OCI-LY7 (cell line): ENCODE measurements around the gene ATP6V0B. TPM values are rescaled to one million over a fixed set of nuclear protein-coding genes. Genes with fewer than 3 reads are reported as not detected.

ENCODE experiments used
- BruUV-seq: library from RNA; stranded (reverse); fragments of 400-500 nt; replicated peaks from 2 replicates; lab custom pipeline; 2021; lab: Mats Ljungman, UMichigan
- CTCF ChIA-PET: fragments of 300-600 bp; sonication (Branson Sonifier 250); formaldehyde crosslinking; loops from one replicate; lab custom pipeline; 2022; ENCODE audit warnings: antibody characterized with exemption; ENCODE audit not compliant: unreplicated experiment; lab: Charles Lee
- POLR2A ChIA-PET: fragments of 300-600 bp; sonication (Branson Sonifier 250); formaldehyde crosslinking; loops from one replicate; lab custom pipeline; 2022; ENCODE audit warnings: antibody characterized with exemption; lab: Charles Lee
- DNase-seq: peaks from one replicate; pipeline ENCODE4 v3.0.0-alpha.2; 2015; ENCODE audit warnings: low spot score
- H2AFZ ChIP-seq: fragments of 200-600 bp; sonication (generic), shearing (Covaris generic); 2 replicates; pipeline ENCODE4 v1.6.1; 2014; ENCODE audit warnings: mild to moderate bottlenecking, antibody characterized with exemption, low read length, moderate library complexity
- H3K27ac ChIP-seq: fragments of 200-600 bp; sonication (generic); 2 replicates; pipeline ENCODE4 v1.5.1; 2014; ENCODE audit warnings: mixed run types, low read depth, mild to moderate bottlenecking, moderate library complexity, low read length, inconsistent platforms; ENCODE audit not compliant: poor library complexity, severe bottlenecking
- H3K36me3 ChIP-seq: fragments of 200-600 bp; sonication (generic); 2 replicates; pipeline ENCODE4 v1.6.1; 2014; ENCODE audit warnings: mild to moderate bottlenecking, antibody characterized with exemption, low read length, moderate library complexity, mixed read lengths; ENCODE audit not compliant: insufficient read depth
- H3K4me1 ChIP-seq: fragments of 200-600 bp; sonication (generic); 2 replicates; pipeline ENCODE4 v1.5.1; 2014; ENCODE audit warnings: mild to moderate bottlenecking, low read length; ENCODE audit not compliant: insufficient read depth, poor library complexity, severe bottlenecking
- H3K4me2 ChIP-seq: fragments of 200-600 bp; sonication (generic); 2 replicates; pipeline ENCODE4 v1.6.1; 2014; ENCODE audit warnings: mild to moderate bottlenecking, low read length
- H3K4me3 ChIP-seq: fragments of 200-600 bp; sonication (generic); 2 replicates; pipeline ENCODE4 v1.5.1; 2014; ENCODE audit warnings: mild to moderate bottlenecking, low read depth, low read length; ENCODE audit not compliant: poor library complexity, severe bottlenecking
- H3K79me2 ChIP-seq: fragments of 200-600 bp; sonication (generic); 2 replicates; pipeline ENCODE4 v1.6.1; 2016; ENCODE audit warnings: low read depth, mild to moderate bottlenecking, low read length, moderate library complexity, mixed read lengths; ENCODE audit not compliant: insufficient read depth
- H3K9me2 ChIP-seq: fragments of 200-600 bp; sonication (generic); 2 replicates; pipeline ENCODE4 v1.6.1; 2016; ENCODE audit warnings: mild to moderate bottlenecking, low read length, mixed read lengths; ENCODE audit not compliant: insufficient read depth
- H3K9me3 ChIP-seq: fragments of 200-600 bp; sonication (generic); 2 replicates; pipeline ENCODE4 v1.6.1; 2014; ENCODE audit warnings: mild to moderate bottlenecking, mixed run types, low read length, mixed read lengths
- H4K20me1 ChIP-seq: fragments of 200-600 bp; sonication (generic); 2 replicates; pipeline ENCODE4 v1.6.1; 2014; ENCODE audit warnings: mild to moderate bottlenecking, antibody characterized with exemption, low read length, moderate library complexity, mixed read lengths; ENCODE audit not compliant: insufficient read depth
- EZH2phosphoT487 ChIP-seq: fragments of 200-600 bp; sonication (generic); IDR thresholded peaks from 2 replicates; pipeline ENCODE4 v1.6.1; 2018; ENCODE audit warnings: low read depth, borderline replicate concordance, mild to moderate bottlenecking, mixed run types, antibody characterized with exemption, low read length, moderate library complexity, mixed read lengths
- intact Hi-C: fragments of 100-400 bp; cut with micrococcal nuclease; formaldehyde crosslinking; loops from one replicate; pipeline ENCODE4 v1.10.0; 2022; ENCODE audit not compliant: unreplicated experiment
- total RNA-seq, 2 experiments: library from RNA; depleted of rRNA in 1 of 2; stranded (reverse); fragments of >200 nt in 1 of 2; shearing (Covaris generic) in 1 of 2; gene quantifications; 2 replicates each; pipeline ENCODE4 v1.2.3, GENCODE V29; 2014 to 2022
- TF ChIP-seq, protein P1 (sequence below): fragments of 200-600 bp; sonication (generic); conservative IDR thresholded peaks from 2 replicates; pipeline ENCODE4 v1.5.1; 2014; ENCODE audit warnings: mild to moderate bottlenecking, antibody characterized with exemption, low read length, moderate library complexity, mixed read lengths

Gene ATP6V0B
- total RNA-seq, 2 experiments from 2014 or later, result 68.4 to 97.1 TPM

DNA sequence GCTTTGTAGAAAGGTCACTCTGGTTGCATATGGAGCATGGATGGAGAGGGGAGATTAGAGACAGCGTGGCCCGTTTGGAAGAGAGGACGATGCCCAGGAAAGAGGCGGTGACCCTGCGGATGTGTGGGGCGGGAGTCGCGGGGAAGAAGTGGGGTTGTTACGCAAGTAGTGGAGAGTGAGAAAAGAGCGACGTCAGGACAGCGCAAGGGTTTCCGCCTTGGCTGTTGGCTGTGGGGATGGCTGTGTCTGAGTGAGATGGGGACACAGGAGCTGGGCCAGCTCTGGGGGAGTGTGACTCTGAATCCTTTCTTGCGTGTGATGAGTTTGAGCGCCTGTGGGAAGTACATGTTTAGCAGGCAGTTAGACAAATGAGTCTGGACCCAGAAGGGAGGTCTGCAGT is 8.0 kb downstream of the ATP6V0B start:
- intact Hi-C loops, result no loop called here
- peaks cover 10% of the 10 kb centered on the region for H3K36me3 ChIP-seq
- no peaks in the 10 kb centered on the region for H3K9me3 ChIP-seq
- CTCF ChIA-PET, result no interaction called here
- BruUV-seq, result no TSS peak
- TF ChIP-seq, protein P1, sequence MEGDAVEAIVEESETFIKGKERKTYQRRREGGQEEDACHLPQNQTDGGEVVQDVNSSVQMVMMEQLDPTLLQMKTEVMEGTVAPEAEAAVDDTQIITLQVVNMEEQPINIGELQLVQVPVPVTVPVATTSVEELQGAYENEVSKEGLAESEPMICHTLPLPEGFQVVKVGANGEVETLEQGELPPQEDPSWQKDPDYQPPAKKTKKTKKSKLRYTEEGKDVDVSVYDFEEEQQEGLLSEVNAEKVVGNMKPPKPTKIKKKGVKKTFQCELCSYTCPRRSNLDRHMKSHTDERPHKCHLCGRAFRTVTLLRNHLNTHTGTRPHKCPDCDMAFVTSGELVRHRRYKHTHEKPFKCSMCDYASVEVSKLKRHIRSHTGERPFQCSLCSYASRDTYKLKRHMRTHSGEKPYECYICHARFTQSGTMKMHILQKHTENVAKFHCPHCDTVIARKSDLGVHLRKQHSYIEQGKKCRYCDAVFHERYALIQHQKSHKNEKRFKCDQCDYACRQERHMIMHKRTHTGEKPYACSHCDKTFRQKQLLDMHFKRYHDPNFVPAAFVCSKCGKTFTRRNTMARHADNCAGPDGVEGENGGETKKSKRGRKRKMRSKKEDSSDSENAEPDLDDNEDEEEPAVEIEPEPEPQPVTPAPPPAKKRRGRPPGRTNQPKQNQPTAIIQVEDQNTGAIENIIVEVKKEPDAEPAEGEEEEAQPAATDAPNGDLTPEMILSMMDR, result no peak
- no peak for TF ChIP-seq EZH2phosphoT487
- DNase-seq, result no peak
- no peaks in the 10 kb centered on the region for H4K20me1 ChIP-seq
- H3K79me2 ChIP-seq, result no peaks in the 10 kb centered on the region
- POLR2A ChIA-PET, result no interaction called here
- no peaks in the 10 kb centered on the region for H3K4me1 ChIP-seq
- no peak overlapping the region for H3K4me3 ChIP-seq
- H2AFZ ChIP-seq, result no peak overlapping the region
- H3K27ac ChIP-seq, result no peak overlapping the region
- H3K4me2 ChIP-seq, result no peak overlapping the region
- no peaks in the 10 kb centered on the region for H3K9me2 ChIP-seq

DNA sequence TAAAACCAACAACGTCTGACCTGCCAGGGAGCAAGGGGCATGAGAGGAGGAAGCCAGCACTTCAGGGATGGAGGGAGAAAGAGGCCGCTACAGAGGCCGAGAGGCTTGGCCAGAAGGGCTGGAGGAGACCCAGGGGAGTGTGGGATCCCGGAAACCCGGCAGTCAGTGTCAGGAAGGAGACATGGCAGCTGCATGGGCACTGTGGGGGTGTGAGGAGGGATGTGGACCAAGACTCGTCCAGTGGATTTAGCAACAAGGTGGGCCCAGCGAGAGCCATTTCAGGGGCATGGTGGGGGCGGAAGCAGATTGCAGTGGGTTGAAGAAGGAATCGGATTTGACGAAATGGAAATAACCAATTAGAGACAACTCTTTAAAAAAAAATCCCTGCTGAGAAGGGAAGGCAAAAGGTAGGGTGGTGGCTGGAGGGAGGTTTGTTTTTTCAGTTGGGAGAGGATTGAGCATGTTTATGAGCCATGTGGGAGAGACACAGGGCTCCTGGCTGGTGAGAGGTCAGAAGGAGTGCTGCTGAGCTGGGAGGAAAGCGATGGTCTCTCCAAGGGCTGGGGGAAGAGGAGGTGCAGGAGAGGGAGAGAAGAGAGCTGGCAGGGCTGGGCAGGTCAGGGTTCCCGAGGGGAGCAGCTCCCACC is 8.6 kb downstream of the ATP6V0B start:
- no peaks in the 10 kb centered on the region for H4K20me1 ChIP-seq
- H3K79me2 ChIP-seq, result no peaks in the 10 kb centered on the region
- H3K9me3 ChIP-seq, result no peaks in the 10 kb centered on the region
- intact Hi-C loops, result no loop called here
- ChIA-PET POLR2A (no interaction called here), CTCF (no interaction called here)
- H3K4me3 ChIP-seq, result no peak overlapping the region
- no peaks in the 10 kb centered on the region for H3K9me2 ChIP-seq
- TF ChIP-seq, protein P1, result no peak
- TF ChIP-seq EZH2phosphoT487, result no peak
- peaks cover 5% of the 10 kb centered on the region for H3K36me3 ChIP-seq
- no peak for DNase-seq
- H3K27ac ChIP-seq, result no peak overlapping the region
- H2AFZ ChIP-seq, result no peak overlapping the region
- H3K4me2 ChIP-seq, result no peak overlapping the region
- H3K4me1 ChIP-seq, result no peaks in the 10 kb centered on the region
- no TSS peak for BruUV-seq

DNA sequence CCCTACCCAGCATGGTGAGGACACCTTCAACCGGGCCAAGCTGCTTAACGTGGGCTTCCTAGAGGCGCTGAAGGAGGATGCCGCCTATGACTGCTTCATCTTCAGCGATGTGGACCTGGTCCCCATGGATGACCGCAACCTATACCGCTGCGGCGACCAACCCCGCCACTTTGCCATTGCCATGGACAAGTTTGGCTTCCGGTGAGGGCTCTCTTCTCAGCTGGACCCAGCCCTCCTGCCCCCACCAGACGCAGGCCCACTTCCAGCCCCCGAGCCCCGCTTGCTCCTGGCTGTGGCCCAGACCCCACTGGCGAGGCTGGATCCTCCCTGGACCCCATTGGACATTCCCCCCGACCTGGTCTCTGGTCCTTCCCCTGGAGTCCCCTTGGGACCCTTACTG is 10.1 kb downstream of the ATP6V0B start:
- ChIA-PET POLR2A (no interaction called here), CTCF (no interaction called here)
- H3K36me3 ChIP-seq, result no peaks in the 10 kb centered on the region
- no peaks in the 10 kb centered on the region for H3K9me2 ChIP-seq
- no peak for TF ChIP-seq EZH2phosphoT487
- TF ChIP-seq, protein P1, result no peak
- no peak overlapping the region for H3K4me2 ChIP-seq
- no TSS peak for BruUV-seq
- no peaks in the 10 kb centered on the region for H3K9me3 ChIP-seq
- H2AFZ ChIP-seq, result no peak overlapping the region
- intact Hi-C loops, result no loop called here
- H3K79me2 ChIP-seq, result no peaks in the 10 kb centered on the region
- no peaks in the 10 kb centered on the region for H3K4me1 ChIP-seq
- no peak overlapping the region for H3K4me3 ChIP-seq
- H4K20me1 ChIP-seq, result no peaks in the 10 kb centered on the region
- DNase-seq, result no peak
- H3K27ac ChIP-seq, result no peak overlapping the region
